H1 (cell line): ENCODE measurements around the gene PTCH1. TPM values are rescaled to one million over a fixed set of nuclear protein-coding genes. Genes with fewer than 3 reads are reported as not detected.

ENCODE experiments used
- CTCF ChIA-PET: fragments of 300-600 bp; sonication (Branson Sonifier 250); formaldehyde crosslinking; loops from one replicate; lab custom pipeline; 2021; ENCODE audit not compliant: partially characterized antibody; lab: Charles Lee
- POLR2A ChIA-PET: fragments of 300-600 bp; sonication (Branson Sonifier 250); formaldehyde crosslinking; loops from one replicate; lab custom pipeline; 2021; ENCODE audit warnings: inconsistent platforms; ENCODE audit not compliant: partially characterized antibody; lab: Charles Lee
- DNase-seq, 2 experiments: peaks; one replicate each; pipeline versions ENCODE4 v3.0.0 to v3.0.0-alpha.2; 2010 to 2022; ENCODE audit warnings: low spot score in 2 of 2, low read depth in 1 of 2, mixed read lengths in 1 of 2
- FAIRE-seq: peaks from 2 replicates; lab custom pipeline; 2011; peaks lifted over from hg19 to GRCh38; lab: Jason Lieb, UNC
- H2AFZ ChIP-seq: 2 replicates; pipeline ENCODE4 v1.8.1; 2012; ENCODE audit warnings: low read length, inconsistent platforms
- H2AK5ac ChIP-seq: 2 replicates; pipeline ENCODE4 v1.6.1; 2013; ENCODE audit warnings: low read depth, low read length
- H2BK120ac ChIP-seq: replicated peaks from 2 replicates; pipeline ENCODE3; 2013; ENCODE audit warnings: low read depth, low read length, inconsistent platforms
- H2BK12ac ChIP-seq: 2 replicates; pipeline ENCODE4 v1.6.1; 2013; ENCODE audit warnings: low read depth, low read length
- H2BK15ac ChIP-seq: 2 replicates; pipeline ENCODE4 v1.6.1; 2013; ENCODE audit warnings: low read length
- H2BK20ac ChIP-seq: 2 replicates; pipeline ENCODE4 v1.6.1; 2013; ENCODE audit warnings: low read length
- H2BK5ac ChIP-seq: 2 replicates; pipeline ENCODE4 v1.6.1; 2013; ENCODE audit warnings: low read depth, low read length
- H3K14ac ChIP-seq: 2 replicates; pipeline ENCODE4 v1.6.1; 2013; ENCODE audit warnings: inconsistent platforms; ENCODE audit not compliant: insufficient read length
- H3K18ac ChIP-seq: 2 replicates; pipeline ENCODE4 v1.6.1; 2013; ENCODE audit warnings: low read length; ENCODE audit errors: extremely low read depth
- H3K23ac ChIP-seq: 2 replicates; pipeline ENCODE4 v1.6.1; 2013; ENCODE audit warnings: inconsistent platforms; ENCODE audit not compliant: insufficient read length
- H3K23me2 ChIP-seq: 2 replicates; pipeline ENCODE4 v1.6.1; 2013; ENCODE audit warnings: low read depth, low read length
- H3K27ac ChIP-seq: 2 replicates; pipeline ENCODE4 v1.6.1; 2011; ENCODE audit warnings: low read depth, low read length, inconsistent platforms
- H3K27me3 ChIP-seq, 4 experiments: replicated peaks in 1 of 4; 1 replicate in 1 of 4; 2 replicates in 3 of 4; pipeline versions ENCODE4 v1.6.1 to v1.8.1; 2011 to 2013; ENCODE audit warnings: low read length in 3 of 4, mild to moderate bottlenecking in 3 of 4, inconsistent platforms in 2 of 4, mixed read lengths in 2 of 4, moderate library complexity in 1 of 4; ENCODE audit not compliant: control insufficient read depth in 3 of 4, insufficient read depth in 3 of 4; ENCODE audit errors: extremely low read depth in 1 of 4
- H3K36me3 ChIP-seq, 4 experiments: 2 replicates each; pipeline versions ENCODE4 v1.6.1 to v1.8.1; 2011 to 2013; ENCODE audit warnings: mild to moderate bottlenecking in 4 of 4, low read length in 3 of 4, moderate library complexity in 2 of 4, control low read depth in 1 of 4, inconsistent platforms in 1 of 4; ENCODE audit not compliant: insufficient read depth in 4 of 4, control insufficient read depth in 2 of 4
- H3K4ac ChIP-seq: replicated peaks from 2 replicates; pipeline ENCODE3; 2013; ENCODE audit warnings: low read length, low read depth, mixed read lengths, inconsistent platforms; ENCODE audit not compliant: insufficient read length
- H3K4me1 ChIP-seq, 4 experiments: replicated peaks in 1 of 4; 1 replicate in 1 of 4; 2 replicates in 3 of 4; pipeline versions ENCODE4 v1.6.1 to v1.8.1; 2011 to 2013; ENCODE audit warnings: low read length in 3 of 4, inconsistent platforms in 2 of 4, mixed read lengths in 1 of 4; ENCODE audit not compliant: insufficient read depth in 4 of 4, control insufficient read depth in 3 of 4
- H3K4me2 ChIP-seq, 2 experiments: 2 replicates each; pipeline versions ENCODE4 v1.6.1 to v1.8.1; 2011 to 2013; ENCODE audit warnings: low read depth in 2 of 2, low read length in 2 of 2, control low read depth in 1 of 2, inconsistent platforms in 1 of 2, mild to moderate bottlenecking in 1 of 2; ENCODE audit not compliant: insufficient read depth in 1 of 2
- H3K4me3 ChIP-seq, 4 experiments: fragments of 200-600, 300-600 bp in 1 of 4; sonication (generic), shearing (Covaris generic), sonication (Bioruptor Twin) in 1 of 4; 2 replicates each; pipeline versions ENCODE4 v1.5.1 to v1.8.1; 2011 to 2016; ENCODE audit warnings: low read length in 4 of 4, low read depth in 3 of 4, control low read depth in 2 of 4, inconsistent platforms in 2 of 4, mild to moderate bottlenecking in 2 of 4, mixed read lengths in 1 of 4, moderate library complexity in 1 of 4; ENCODE audit not compliant: insufficient read depth in 2 of 4; ENCODE audit errors: extremely low read depth in 1 of 4
- H3K56ac ChIP-seq: replicated peaks from 2 replicates; pipeline ENCODE3; 2013; ENCODE audit warnings: low read depth, mild to moderate bottlenecking, mixed read lengths, low read length, inconsistent platforms; ENCODE audit not compliant: insufficient read length
- H3K79me1 ChIP-seq: 2 replicates; pipeline ENCODE4 v1.6.1; 2013; ENCODE audit warnings: low read depth, low read length, control low read depth
- H3K79me2 ChIP-seq, 2 experiments: 2 replicates each; pipeline versions ENCODE4 v1.6.1 to v1.8.1; 2012 to 2013; ENCODE audit warnings: low read length in 2 of 2, mild to moderate bottlenecking in 2 of 2, inconsistent platforms in 1 of 2; ENCODE audit not compliant: insufficient read depth in 2 of 2, control insufficient read depth in 1 of 2
- H3K9ac ChIP-seq, 4 experiments: replicated peaks in 1 of 4; 1 replicate in 1 of 4; 2 replicates in 3 of 4; pipeline versions ENCODE4 v1.6.1 to v1.8.1; 2011 to 2013; ENCODE audit warnings: low read depth in 3 of 4, low read length in 3 of 4, control low read depth in 2 of 4, mild to moderate bottlenecking in 2 of 4, moderate library complexity in 2 of 4, inconsistent platforms in 1 of 4; ENCODE audit errors: extremely low read depth in 1 of 4
- H3K9me3 ChIP-seq, 2 experiments: 2 replicates each; pipeline versions ENCODE4 v1.6.1 to v1.8.1; 2012 to 2013; ENCODE audit warnings: mild to moderate bottlenecking in 2 of 2, moderate library complexity in 2 of 2, control low read depth in 1 of 2, inconsistent platforms in 1 of 2, low read depth in 1 of 2, low read length in 1 of 2, mixed read lengths in 1 of 2; ENCODE audit not compliant: insufficient read depth in 2 of 2
- H4K20me1 ChIP-seq, 2 experiments: replicated peaks in 1 of 2; 2 replicates each; pipeline versions ENCODE3 to v1.8.1; 2011 to 2013; ENCODE audit warnings: inconsistent platforms in 2 of 2, low read length in 2 of 2, mild to moderate bottlenecking in 1 of 2; ENCODE audit not compliant: insufficient read depth in 2 of 2, control insufficient read depth in 1 of 2
- H4K5ac ChIP-seq: 2 replicates; pipeline ENCODE4 v1.6.1; 2013; ENCODE audit warnings: low read length, low read depth, mixed read lengths, inconsistent platforms; ENCODE audit not compliant: insufficient read length
- H4K8ac ChIP-seq: 2 replicates; pipeline ENCODE4 v1.8.0; 2013; ENCODE audit warnings: mild to moderate bottlenecking, moderate library complexity, low read length, inconsistent platforms; ENCODE audit not compliant: insufficient read depth; ENCODE audit errors: extremely low read depth
- H4K91ac ChIP-seq: replicated peaks from 2 replicates; pipeline ENCODE3; 2013; ENCODE audit warnings: low read length, mixed read lengths, inconsistent platforms; ENCODE audit not compliant: insufficient read length
- WGBS, 2 experiments: shearing (Covaris generic) in 1 of 2; methylation state at CpG; one replicate each; pipeline versions ENCODE4 v1.1.6 to v1.1.7; 2013 to 2015; ENCODE audit warnings: low lambda C conversion rate in 2 of 2, mixed read lengths in 2 of 2, inconsistent platforms in 1 of 2, low coverage in 1 of 2, missing lambda C conversion rate in 1 of 2; ENCODE audit not compliant: insufficient replicate concordance in 2 of 2, insufficient coverage in 1 of 2, insufficient read length in 1 of 2; ENCODE audit errors: extremely low coverage in 1 of 2, missing lambda C conversion rate in 1 of 2; 5-methylcytosine and 5-hydroxymethylcytosine counted together
- polyA plus RNA-seq, 7 experiments: library from polyadenylated mRNA; depleted of rRNA in 3 of 7; stranded (reverse) in 5 of 7; unstranded in 2 of 7; fragments of >200 nt in 5 of 7; fragments of 200-250 nt in 2 of 7; gene quantifications; 1 replicate in 5 of 7; 2 replicates in 1 of 7; 4 replicates in 1 of 7; pipeline versions ENCODE4 v1.2.1 to v1.2.3, GENCODE V29; 2011 to 2013; ENCODE audit warnings: missing spikeins in 2 of 7, mixed read lengths in 2 of 7
- total RNA-seq: library from RNA; stranded (reverse); fragmentation: NEBNext Ultra II Directional; extraction: Animal tissue kit (Norgen Biotek cat#: 25700); gene quantifications from 2 replicates; pipeline ENCODE4 v1.2.1, GENCODE V29; 2021

PTCH1 gene
- total and polyA plus RNA-seq, 2 of the 8 experiments (the other 6 are each of a cell fraction or from before 2014, with no cell fraction given): 6.4 to 34.1 TPM

- 81% methylated on average over 1 of the region's 1 CpG; no CpG with 5 or more reads in 1 of the 2 experiments for WGBS, 2 experiments
- H3K27me3 ChIP-seq: peaks cover 0 to 2% (median 1%) of the 10 kb centered on the region in 4 experiments; a peak in 2 of 7 replicates
- no peak overlapping the region for H2AK5ac ChIP-seq
- no peaks in the 10 kb centered on the region for H3K9me3 ChIP-seq
- H3K79me2 ChIP-seq: no peaks in the 10 kb centered on the region
- no peak overlapping the region for H2BK20ac ChIP-seq
- FAIRE-seq (no peak), DNase-seq (no peak)
- no peak overlapping the region for H3K4me2 ChIP-seq
- no peak overlapping the region for H2BK120ac ChIP-seq
- no peak overlapping the region for H2BK5ac ChIP-seq
- no peak overlapping the region for H3K4me3 ChIP-seq
- H3K23me2 ChIP-seq: no peaks in the 10 kb centered on the region
- H3K36me3 ChIP-seq: no peaks in the 10 kb centered on the region
- no peak overlapping the region for H4K5ac ChIP-seq
- no peak overlapping the region for H4K8ac ChIP-seq
- H3K18ac ChIP-seq: no peak overlapping the region
- no peaks in the 10 kb centered on the region for H4K20me1 ChIP-seq
- no peak overlapping the region for H4K91ac ChIP-seq
- ChIA-PET CTCF (interaction anchor here (1.6 to 2.1 kb wide), 2 partner anchors 22 to 207 kb away, joined by 6 to 7 read pairs; no protein-coding TSS in a partner anchor), POLR2A (interaction anchor here (0.6 kb wide), 1 partner anchor 638 kb away, joined by 3 read pairs; no protein-coding TSS in a partner anchor)
- no peak overlapping the region for H3K23ac ChIP-seq
- no peak overlapping the region for H2AFZ ChIP-seq
- no peak overlapping the region for H2BK12ac ChIP-seq
- no peak overlapping the region for H3K27ac ChIP-seq
- H3K79me1 ChIP-seq: no peaks in the 10 kb centered on the region
- H3K56ac ChIP-seq: no peak overlapping the region
- peaks cover 0 to 6% (median 2%) of the 10 kb centered on the region in 4 experiments; a peak in 1 of 7 replicates for H3K4me1 ChIP-seq
- no peak overlapping the region for H3K14ac ChIP-seq
- H3K4ac ChIP-seq: no peak overlapping the region
- H3K9ac ChIP-seq: no peak overlapping the region
- H2BK15ac ChIP-seq: no peak overlapping the region
Observed at GRCh38 chr9:95529910-95530309, 13.1 kb upstream of the PTCH1 start.
